ENCODE results near the gene COX6B2. TPM values are rescaled to one million over a fixed set of nuclear protein-coding genes. Genes with fewer than 3 reads are reported as not detected.

COX6B2 gene
- total and polyA plus RNA-seq, 4 donors = not detected

DNA sequence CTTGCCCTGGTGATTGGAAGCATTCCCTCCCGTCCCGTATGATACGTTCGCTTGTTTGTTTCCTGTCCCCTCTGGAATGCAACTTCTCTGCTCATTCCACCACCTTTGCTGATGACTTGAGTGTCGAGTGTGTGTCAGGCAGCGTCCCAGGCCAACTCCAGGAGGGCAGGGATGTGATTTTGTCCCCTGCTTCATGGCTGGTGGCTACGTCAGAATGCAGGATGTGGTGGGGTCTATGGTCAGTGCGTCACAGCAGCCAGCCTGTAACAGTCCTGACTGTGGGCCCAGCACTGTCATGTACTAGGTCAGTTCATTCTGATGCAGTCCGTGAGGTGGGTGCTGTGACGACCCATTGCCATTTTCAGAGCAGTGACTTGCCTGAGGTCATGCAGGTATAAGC is 54.5 kb downstream of the COX6B2 start (continued):
- no peak for TF ChIP-seq EGR1 (IDR thresholded peaks at IDR 0.05; ENCODE audit: low read depth in 2 of 2)
- no peak for TF ChIP-seq SP1 (IDR thresholded peaks at IDR 0.05)
- TF ChIP-seq, protein P1, sequence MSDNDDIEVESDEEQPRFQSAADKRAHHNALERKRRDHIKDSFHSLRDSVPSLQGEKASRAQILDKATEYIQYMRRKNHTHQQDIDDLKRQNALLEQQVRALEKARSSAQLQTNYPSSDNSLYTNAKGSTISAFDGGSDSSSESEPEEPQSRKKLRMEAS (IDR thresholded peaks at IDR 0.05) = no peak

Other genes with a start within 250 kb of the COX6B2 start
- gene PPP1R12C, start 237.1 kb downstream of the COX6B2 start, total RNA-seq = 10 to 100 TPM; 20.3 to 29.5 TPM
- 10 to 100 TPM in 1 of 2 donors, 1 to 10 TPM in 1; 7.4 to 35.8 TPM for gene PPP1R12C, start 237.1 kb downstream of the COX6B2 start, polyA plus RNA-seq
- gene TNNT1, start 205.5 kb downstream of the COX6B2 start, total RNA-seq = under 1 TPM in 1 of 2 donors, not detected in 1; 0.28 TPM
- gene TNNT1, start 205.5 kb downstream of the COX6B2 start, polyA plus RNA-seq = under 1 TPM in 1 of 2 donors, not detected in 1; 0.15 TPM
- not detected for gene TNNI3, start 197.0 kb downstream of the COX6B2 start, total RNA-seq
- gene TNNI3, start 197.0 kb downstream of the COX6B2 start, polyA plus RNA-seq = not detected
- under 1 TPM; 0.23 to 0.50 TPM for gene DNAAF3, start 188.1 kb downstream of the COX6B2 start, total RNA-seq
- under 1 TPM; 0.18 to 0.64 TPM for gene DNAAF3, start 188.1 kb downstream of the COX6B2 start, polyA plus RNA-seq
- under 1 TPM in 1 of 2 donors, not detected in 1; under 0.01 TPM for gene SYT5, start 174.4 kb downstream of the COX6B2 start, total RNA-seq
- not detected for gene SYT5, start 174.4 kb downstream of the COX6B2 start, polyA plus RNA-seq
- gene PTPRH, start 145.2 kb downstream of the COX6B2 start, total RNA-seq = 10 to 100 TPM in 1 of 2 donors, 1 to 10 TPM in 1; 3.1 to 18.5 TPM
- 10 to 100 TPM in 1 of 2 donors, 1 to 10 TPM in 1; 4.3 to 20.4 TPM for gene PTPRH, start 145.2 kb downstream of the COX6B2 start, polyA plus RNA-seq
- gene TMEM86B, start 126.0 kb downstream of the COX6B2 start, total RNA-seq = 10 to 100 TPM in 1 of 2 donors, 1 to 10 TPM in 1; 4.8 to 13.7 TPM
- gene TMEM86B, start 126.0 kb downstream of the COX6B2 start, polyA plus RNA-seq = 10 to 100 TPM; 19.4 to 20.1 TPM
- 10 to 100 TPM; 24.6 to 40.1 TPM for gene PPP6R1, start 95.7 kb downstream of the COX6B2 start, total RNA-seq
- gene PPP6R1, start 95.7 kb downstream of the COX6B2 start, polyA plus RNA-seq = 10 to 100 TPM in 1 of 2 donors, 1 to 10 TPM in 1; 5.5 to 20.4 TPM
- 10 to 100 TPM in 1 of 2 donors, 1 to 10 TPM in 1; 9.4 to 11.6 TPM for gene HSPBP1, start 74.6 kb downstream of the COX6B2 start, total RNA-seq
- gene HSPBP1, start 74.6 kb downstream of the COX6B2 start, polyA plus RNA-seq = 10 to 100 TPM; 15.3 to 31.6 TPM
- under 1 TPM; 0.42 to 0.65 TPM for gene BRSK1, start 70.7 kb downstream of the COX6B2 start, total RNA-seq
- gene BRSK1, start 70.7 kb downstream of the COX6B2 start, polyA plus RNA-seq = under 1 TPM in 1 of 2 donors, not detected in 1; 0.10 TPM
- 1 to 10 TPM; 2.1 to 3.3 TPM for gene TMEM150B, start 29.4 kb downstream of the COX6B2 start, total RNA-seq
- 1 to 10 TPM in 1 of 2 donors, under 1 TPM in 1; 0.81 to 1.8 TPM for gene TMEM150B, start 29.4 kb downstream of the COX6B2 start, polyA plus RNA-seq
- gene KMT5C, start 14.8 kb downstream of the COX6B2 start, total RNA-seq = 10 to 100 TPM in 1 of 2 donors, 1 to 10 TPM in 1; 3.9 to 11.6 TPM
- 1 to 10 TPM; 1.1 to 2.1 TPM for gene KMT5C, start 14.8 kb downstream of the COX6B2 start, polyA plus RNA-seq
- gene GARIN5B, start 8.5 kb upstream of the COX6B2 start, total RNA-seq = not detected
- gene GARIN5B, start 8.5 kb upstream of the COX6B2 start, polyA plus RNA-seq = not detected
- not detected for gene IL11, start 15.7 kb upstream of the COX6B2 start, total RNA-seq
- gene IL11, start 15.7 kb upstream of the COX6B2 start, polyA plus RNA-seq = not detected
- gene TMEM190, start 22.1 kb upstream of the COX6B2 start, total RNA-seq = not detected
- not detected for gene TMEM190, start 22.1 kb upstream of the COX6B2 start, polyA plus RNA-seq
- under 1 TPM; 0.08 to 0.47 TPM for gene TMEM238, start 29.6 kb upstream of the COX6B2 start, total RNA-seq
- under 1 TPM; 0.47 to 0.54 TPM for gene TMEM238, start 29.6 kb upstream of the COX6B2 start, polyA plus RNA-seq
- gene RPL28, start 31.2 kb upstream of the COX6B2 start, total RNA-seq = 100 to 1,000 TPM; 116 to 150 TPM
- 100 to 1,000 TPM; 177 to 535 TPM for gene RPL28, start 31.2 kb upstream of the COX6B2 start, polyA plus RNA-seq
- 10 to 100 TPM in 1 of 2 donors, 1 to 10 TPM in 1; 5.2 to 95.2 TPM for gene UBE2S, start 53.1 kb upstream of the COX6B2 start, total RNA-seq
- 1 to 10 TPM; 6.7 to 6.9 TPM for gene UBE2S, start 53.1 kb upstream of the COX6B2 start, polyA plus RNA-seq
- 1 to 10 TPM in 1 of 2 donors, not detected in 1; 1.6 TPM for gene SHISA7, start 88.6 kb upstream of the COX6B2 start, total RNA-seq
- not detected for gene SHISA7, start 88.6 kb upstream of the COX6B2 start, polyA plus RNA-seq
- 100 to 1,000 TPM in 1 of 2 donors, 10 to 100 TPM in 1; 49.1 to 101 TPM for gene ISOC2, start 106.9 kb upstream of the COX6B2 start, total RNA-seq
- gene ISOC2, start 106.9 kb upstream of the COX6B2 start, polyA plus RNA-seq = 100 to 1,000 TPM; 136 to 181 TPM
- not detected for gene C19orf85, start 110.0 kb upstream of the COX6B2 start, total RNA-seq
- not detected for gene C19orf85, start 110.0 kb upstream of the COX6B2 start, polyA plus RNA-seq
- gene ZNF628, start 121.9 kb upstream of the COX6B2 start, total RNA-seq = 1 to 10 TPM; 1.1 to 1.9 TPM
- gene ZNF628, start 121.9 kb upstream of the COX6B2 start, polyA plus RNA-seq = 1 to 10 TPM in 1 of 2 donors, under 1 TPM in 1; 0.99 to 4.4 TPM
- gene NAT14, start 130.5 kb upstream of the COX6B2 start, total RNA-seq = 1 to 10 TPM; 1.4 to 3.7 TPM
- gene NAT14, start 130.5 kb upstream of the COX6B2 start, polyA plus RNA-seq = 1 to 10 TPM; 2.6 to 3.5 TPM
- gene SSC5D, start 133.7 kb upstream of the COX6B2 start, total RNA-seq = under 1 TPM; 0.19 to 0.84 TPM
- gene SSC5D, start 133.7 kb upstream of the COX6B2 start, polyA plus RNA-seq = 1 to 10 TPM in 1 of 2 donors, under 1 TPM in 1; 0.08 to 1.0 TPM
- not detected for gene SBK2, start 182.4 kb upstream of the COX6B2 start, total RNA-seq
- not detected for gene SBK2, start 182.4 kb upstream of the COX6B2 start, polyA plus RNA-seq
- not detected for gene SBK3, start 190.8 kb upstream of the COX6B2 start, total RNA-seq
- under 1 TPM in 1 of 2 donors, not detected in 1; 0.03 TPM for gene SBK3, start 190.8 kb upstream of the COX6B2 start, polyA plus RNA-seq
- gene ZNF579, start 226.1 kb upstream of the COX6B2 start, total RNA-seq = under 1 TPM; 0.92 to 0.93 TPM
- 1 to 10 TPM; 1.4 to 3.3 TPM for gene ZNF579, start 226.1 kb upstream of the COX6B2 start, polyA plus RNA-seq
- 1 to 10 TPM; 2.2 to 2.3 TPM for gene FIZ1, start 244.8 kb upstream of the COX6B2 start, total RNA-seq
- gene FIZ1, start 244.8 kb upstream of the COX6B2 start, polyA plus RNA-seq = 1 to 10 TPM; 1.1 to 4.3 TPM
- gene ZNF524, start 245.6 kb upstream of the COX6B2 start, total RNA-seq = 1 to 10 TPM; 6.7 to 8.8 TPM
- gene ZNF524, start 245.6 kb upstream of the COX6B2 start, polyA plus RNA-seq = 10 to 100 TPM; 11.5 to 12.3 TPM